ENCODE data around the gene HAS3. TPM values are rescaled to one million over a fixed set of nuclear protein-coding genes. Genes with fewer than 3 reads are reported as not detected.

The HAS3 gene
- polyA plus RNA-seq, 2 donors: 9.3 to 12.0 TPM

GRCh38 chr16:69114346-69114975 lies 9.0 kb downstream of the HAS3 start:
- peaks cover 0 to 3% of the 10 kb centered on the region in 2 donors for H3K4me1 ChIP-seq (ENCODE audit: control insufficient read depth in 2 of 2, insufficient read depth in 2 of 2, low read length in 1 of 2)
- H3K27ac ChIP-seq (ENCODE audit: low read depth in 2 of 2, low read length in 1 of 2): no peak overlapping the region
- 91% methylated on average over 25 of the region's 25 CpGs for WGBS, 2 donors
- H3K4me3 ChIP-seq (ENCODE audit: low read depth in 1 of 2, low read length in 2 of 2): no peak overlapping the region
- no peaks in the 10 kb centered on the region for H3K27me3 ChIP-seq (ENCODE audit: control insufficient read depth in 1 of 2, insufficient read depth in 2 of 2, low read length in 2 of 2)
- H3K36me3 ChIP-seq (ENCODE audit: control insufficient read depth in 2 of 2, insufficient read depth in 2 of 2, low read length in 1 of 2): peaks cover 5 to 48% of the 10 kb centered on the region in 2 donors
- no peaks in the 10 kb centered on the region for H3K9me3 ChIP-seq (ENCODE audit: control insufficient read depth in 2 of 2, insufficient read depth in 1 of 2, low read depth in 1 of 2, low read length in 1 of 2)

- H3K4me1 ChIP-seq (ENCODE audit: control insufficient read depth in 2 of 2, insufficient read depth in 2 of 2, low read length in 1 of 2): peaks cover 0 to 3% of the 10 kb centered on the region in 2 donors
- H3K9me3 ChIP-seq (ENCODE audit: control insufficient read depth in 2 of 2, insufficient read depth in 1 of 2, low read depth in 1 of 2, low read length in 1 of 2): no peaks in the 10 kb centered on the region
- H3K27ac ChIP-seq (ENCODE audit: low read depth in 2 of 2, low read length in 1 of 2): no peak overlapping the region
- 95 to 96% methylated on average over 6 of the region's 6 CpGs for WGBS, 2 donors
- no peaks in the 10 kb centered on the region for H3K27me3 ChIP-seq (ENCODE audit: control insufficient read depth in 1 of 2, insufficient read depth in 2 of 2, low read length in 2 of 2)
- H3K36me3 ChIP-seq (ENCODE audit: control insufficient read depth in 2 of 2, insufficient read depth in 2 of 2, low read length in 1 of 2): peaks cover 3 to 46% of the 10 kb centered on the region in 2 donors
- H3K4me3 ChIP-seq (ENCODE audit: low read depth in 1 of 2, low read length in 2 of 2): no peak overlapping the region
These were observed 9.5 kb downstream of the HAS3 start for GRCh38 chr16:69114976-69115355.

- H3K4me3 ChIP-seq (ENCODE audit: low read depth in 1 of 2, low read length in 2 of 2): no peak overlapping the region
- no peaks in the 10 kb centered on the region for H3K27me3 ChIP-seq (ENCODE audit: control insufficient read depth in 1 of 2, insufficient read depth in 2 of 2, low read length in 2 of 2)
- H3K9me3 ChIP-seq (ENCODE audit: control insufficient read depth in 2 of 2, insufficient read depth in 1 of 2, low read depth in 1 of 2, low read length in 1 of 2): no peaks in the 10 kb centered on the region
- H3K4me1 ChIP-seq (ENCODE audit: control insufficient read depth in 2 of 2, insufficient read depth in 2 of 2, low read length in 1 of 2): peaks cover 0 to 3% of the 10 kb centered on the region in 2 donors
- no peak overlapping the region for H3K27ac ChIP-seq (ENCODE audit: low read depth in 2 of 2, low read length in 1 of 2)
- peaks cover 3 to 47% of the 10 kb centered on the region in 2 donors for H3K36me3 ChIP-seq (ENCODE audit: control insufficient read depth in 2 of 2, insufficient read depth in 2 of 2, low read length in 1 of 2)
- WGBS, 2 donors: 94 to 95% methylated on average over 5 of the region's 5 CpGs
These were observed 9.9 kb downstream of the HAS3 start for GRCh38 chr16:69115361-69115760.

GRCh38 chr16:69115837-69116236 lies 10.4 kb downstream of the HAS3 start:
- WGBS, 2 donors: 43 to 70% methylated on average over 1 of the region's 1 CpG
- H3K27me3 ChIP-seq (ENCODE audit: control insufficient read depth in 1 of 2, insufficient read depth in 2 of 2, low read length in 2 of 2): no peaks in the 10 kb centered on the region
- H3K9me3 ChIP-seq (ENCODE audit: control insufficient read depth in 2 of 2, insufficient read depth in 1 of 2, low read depth in 1 of 2, low read length in 1 of 2): no peaks in the 10 kb centered on the region
- peaks cover 7 to 46% of the 10 kb centered on the region in 2 donors for H3K36me3 ChIP-seq (ENCODE audit: control insufficient read depth in 2 of 2, insufficient read depth in 2 of 2, low read length in 1 of 2)
- H3K4me3 ChIP-seq (ENCODE audit: low read depth in 1 of 2, low read length in 2 of 2): no peak overlapping the region
- H3K27ac ChIP-seq (ENCODE audit: low read depth in 2 of 2, low read length in 1 of 2): no peak overlapping the region
- H3K4me1 ChIP-seq (ENCODE audit: control insufficient read depth in 2 of 2, insufficient read depth in 2 of 2, low read length in 1 of 2): peaks cover 0 to 3% of the 10 kb centered on the region in 2 donors

GRCh38 chr16:69116256-69116875 lies 10.9 kb downstream of the HAS3 start:
- H3K9me3 ChIP-seq (ENCODE audit: control insufficient read depth in 2 of 2, insufficient read depth in 1 of 2, low read depth in 1 of 2, low read length in 1 of 2): no peaks in the 10 kb centered on the region
- H3K27me3 ChIP-seq (ENCODE audit: control insufficient read depth in 1 of 2, insufficient read depth in 2 of 2, low read length in 2 of 2): no peaks in the 10 kb centered on the region
- 80 to 82% methylated on average over 7 of the region's 7 CpGs for WGBS, 2 donors
- peaks cover 0 to 3% of the 10 kb centered on the region in 2 donors for H3K4me1 ChIP-seq (ENCODE audit: control insufficient read depth in 2 of 2, insufficient read depth in 2 of 2, low read length in 1 of 2)
- peaks cover 9 to 50% of the 10 kb centered on the region in 2 donors for H3K36me3 ChIP-seq (ENCODE audit: control insufficient read depth in 2 of 2, insufficient read depth in 2 of 2, low read length in 1 of 2)
- H3K4me3 ChIP-seq (ENCODE audit: low read depth in 1 of 2, low read length in 2 of 2): no peak overlapping the region
- H3K27ac ChIP-seq (ENCODE audit: low read depth in 2 of 2, low read length in 1 of 2): no peak overlapping the region

GRCh38 chr16:69116906-69117305 lies 11.5 kb downstream of the HAS3 start:
- Histone ChIP-seq H3K4me3 (ENCODE audit: low read depth in 1 of 2, low read length in 2 of 2) (no peak overlapping the region), H3K27me3 (ENCODE audit: control insufficient read depth in 1 of 2, insufficient read depth in 2 of 2, low read length in 2 of 2) (no peaks in the 10 kb centered on the region), H3K36me3 (ENCODE audit: control insufficient read depth in 2 of 2, insufficient read depth in 2 of 2, low read length in 1 of 2) (peaks cover 9 to 47% of the 10 kb centered on the region in 2 donors), H3K27ac (ENCODE audit: low read depth in 2 of 2, low read length in 1 of 2) (no peak overlapping the region), H3K4me1 (ENCODE audit: control insufficient read depth in 2 of 2, insufficient read depth in 2 of 2, low read length in 1 of 2) (peaks cover 0 to 3% of the 10 kb centered on the region in 2 donors), H3K9me3 (ENCODE audit: control insufficient read depth in 2 of 2, insufficient read depth in 1 of 2, low read depth in 1 of 2, low read length in 1 of 2) (no peaks in the 10 kb centered on the region)
- 53 to 58% methylated on average over 6 of the region's 6 CpGs for WGBS, 2 donors

- Histone ChIP-seq H3K36me3 (ENCODE audit: control insufficient read depth in 2 of 2, insufficient read depth in 2 of 2, low read length in 1 of 2) (peaks cover 9 to 43% of the 10 kb centered on the region in 2 donors), H3K9me3 (ENCODE audit: control insufficient read depth in 2 of 2, insufficient read depth in 1 of 2, low read depth in 1 of 2, low read length in 1 of 2) (no peaks in the 10 kb centered on the region), H3K27ac (ENCODE audit: low read depth in 2 of 2, low read length in 1 of 2) (no peak overlapping the region), H3K27me3 (ENCODE audit: control insufficient read depth in 1 of 2, insufficient read depth in 2 of 2, low read length in 2 of 2) (no peaks in the 10 kb centered on the region), H3K4me3 (ENCODE audit: low read depth in 1 of 2, low read length in 2 of 2) (no peak overlapping the region), H3K4me1 (ENCODE audit: control insufficient read depth in 2 of 2, insufficient read depth in 2 of 2, low read length in 1 of 2) (peaks cover 0 to 3% of the 10 kb centered on the region in 2 donors)
- WGBS, 2 donors: 80 to 84% methylated on average over 2 of the region's 2 CpGs
These were observed 13.0 kb downstream of the HAS3 start for GRCh38 chr16:69118468-69118867.

GRCh38 chr16:69118994-69119393 lies 13.5 kb downstream of the HAS3 start:
- peaks cover 9 to 38% of the 10 kb centered on the region in 2 donors for H3K36me3 ChIP-seq (ENCODE audit: control insufficient read depth in 2 of 2, insufficient read depth in 2 of 2, low read length in 1 of 2)
- WGBS, 2 donors: 86 to 94% methylated on average over 2 of the region's 2 CpGs
- no peaks in the 10 kb centered on the region for H3K27me3 ChIP-seq (ENCODE audit: control insufficient read depth in 1 of 2, insufficient read depth in 2 of 2, low read length in 2 of 2)
- no peak overlapping the region for H3K4me3 ChIP-seq (ENCODE audit: low read depth in 1 of 2, low read length in 2 of 2)
- H3K9me3 ChIP-seq (ENCODE audit: control insufficient read depth in 2 of 2, insufficient read depth in 1 of 2, low read depth in 1 of 2, low read length in 1 of 2): no peaks in the 10 kb centered on the region
- no peak overlapping the region for H3K27ac ChIP-seq (ENCODE audit: low read depth in 2 of 2, low read length in 1 of 2)
- peaks cover 0 to 3% of the 10 kb centered on the region in 2 donors for H3K4me1 ChIP-seq (ENCODE audit: control insufficient read depth in 2 of 2, insufficient read depth in 2 of 2, low read length in 1 of 2)

- 91 to 98% methylated on average over 2 of the region's 2 CpGs for WGBS, 2 donors
- no peak overlapping the region for H3K4me3 ChIP-seq (ENCODE audit: low read depth in 1 of 2, low read length in 2 of 2)
- peaks cover 0 to 3% of the 10 kb centered on the region in 2 donors for H3K4me1 ChIP-seq (ENCODE audit: control insufficient read depth in 2 of 2, insufficient read depth in 2 of 2, low read length in 1 of 2)
- peaks cover 9 to 32% of the 10 kb centered on the region in 2 donors for H3K36me3 ChIP-seq (ENCODE audit: control insufficient read depth in 2 of 2, insufficient read depth in 2 of 2, low read length in 1 of 2)
- H3K27ac ChIP-seq (ENCODE audit: low read depth in 2 of 2, low read length in 1 of 2): no peak overlapping the region
- no peaks in the 10 kb centered on the region for H3K27me3 ChIP-seq (ENCODE audit: control insufficient read depth in 1 of 2, insufficient read depth in 2 of 2, low read length in 2 of 2)
- no peaks in the 10 kb centered on the region for H3K9me3 ChIP-seq (ENCODE audit: control insufficient read depth in 2 of 2, insufficient read depth in 1 of 2, low read depth in 1 of 2, low read length in 1 of 2)
These were observed 14.1 kb downstream of the HAS3 start for GRCh38 chr16:69119536-69119935.

Data from esophagus (tissue), 2 donors.